Ascending aorta (tissue), 2 donors: ENCODE measurements around the gene AXDND1. TPM values are rescaled to one million over a fixed set of nuclear protein-coding genes. Genes with fewer than 3 reads are reported as not detected.

Source experiments
- DNase-seq, 2 donors: peaks; one replicate each; pipeline ENCODE4 v3.0.0-alpha.2; 2019; ENCODE audit warnings: low spot score in 2 of 2
- H3K27ac ChIP-seq, 2 donors: fragments of 200-600 bp; sonication (generic); one replicate each; pipeline ENCODE4 v1.5.1; 2016 to 2017; ENCODE audit warnings: mild to moderate bottlenecking in 1 of 2
- H3K27me3 ChIP-seq: fragments of 200-600 bp; sonication (generic); one replicate; pipeline ENCODE4 v1.5.1; 2017
- H3K36me3 ChIP-seq, 2 donors: fragments of 200-600 bp; sonication (generic); one replicate each; pipeline ENCODE4 v1.5.1; 2016
- H3K4me1 ChIP-seq, 2 donors: fragments of 200-600 bp; sonication (generic); one replicate each; pipeline ENCODE4 v1.5.1; 2016 to 2017; ENCODE audit warnings: mild to moderate bottlenecking in 1 of 2
- H3K4me3 ChIP-seq, 2 donors: fragments of 200-600 bp; sonication (generic); one replicate each; pipeline ENCODE4 v1.5.1; 2016 to 2017; ENCODE audit warnings: mild to moderate bottlenecking in 1 of 2
- H3K9me3 ChIP-seq, 2 donors: fragments of 200-600 bp; sonication (generic); one replicate each; pipeline ENCODE4 v1.5.1; 2016
- intact Hi-C: fragments of 100-400 bp; cut with DNase I; formaldehyde crosslinking; loops from one replicate; pipeline ENCODE4 v1.15.1; 2023
- total RNA-seq: library from RNA; depleted of rRNA; stranded (reverse); fragments of >200 nt; gene quantifications from one replicate; pipeline ENCODE4 v1.1.0, GENCODE V29; 2016
- TF ChIP-seq, protein P1 (sequence below), 3 experiments: fragments of 200-600 bp in 2 of 3; fragments of 450-650 bp in 1 of 3; sonication (generic) in 2 of 3; IDR thresholded peaks; one replicate each; pipeline ENCODE4 v1.5.1; 2016 to 2019; ENCODE audit warnings: antibody characterized with exemption in 3 of 3, mild to moderate bottlenecking in 1 of 3, moderate library complexity in 1 of 3

The AXDND1 gene
- total RNA-seq, 1 donor from 2014 or later: not detected

DNA sequence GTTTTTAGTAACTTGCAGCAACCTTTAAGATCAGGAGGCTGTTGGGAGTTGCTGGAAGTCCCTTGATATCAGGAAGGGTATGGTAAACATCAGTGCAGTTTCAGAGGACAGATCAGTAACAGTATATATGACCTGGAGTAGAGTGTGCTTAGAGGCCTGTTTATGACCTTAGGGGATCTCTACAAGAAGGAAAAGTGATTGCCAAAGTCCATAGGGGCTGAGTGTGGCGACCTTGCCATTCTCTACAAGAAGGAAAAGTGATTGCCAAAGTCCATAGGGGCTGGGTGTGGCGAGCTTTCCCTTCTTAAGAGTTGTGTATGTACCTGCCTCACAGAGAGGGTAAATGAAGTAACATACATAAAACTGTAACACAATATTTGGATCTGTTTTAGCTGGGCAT is 28.5 kb upstream of the AXDND1 start:
- H3K27me3 ChIP-seq: no peaks in the 10 kb centered on the region
- TF ChIP-seq, protein P1, sequence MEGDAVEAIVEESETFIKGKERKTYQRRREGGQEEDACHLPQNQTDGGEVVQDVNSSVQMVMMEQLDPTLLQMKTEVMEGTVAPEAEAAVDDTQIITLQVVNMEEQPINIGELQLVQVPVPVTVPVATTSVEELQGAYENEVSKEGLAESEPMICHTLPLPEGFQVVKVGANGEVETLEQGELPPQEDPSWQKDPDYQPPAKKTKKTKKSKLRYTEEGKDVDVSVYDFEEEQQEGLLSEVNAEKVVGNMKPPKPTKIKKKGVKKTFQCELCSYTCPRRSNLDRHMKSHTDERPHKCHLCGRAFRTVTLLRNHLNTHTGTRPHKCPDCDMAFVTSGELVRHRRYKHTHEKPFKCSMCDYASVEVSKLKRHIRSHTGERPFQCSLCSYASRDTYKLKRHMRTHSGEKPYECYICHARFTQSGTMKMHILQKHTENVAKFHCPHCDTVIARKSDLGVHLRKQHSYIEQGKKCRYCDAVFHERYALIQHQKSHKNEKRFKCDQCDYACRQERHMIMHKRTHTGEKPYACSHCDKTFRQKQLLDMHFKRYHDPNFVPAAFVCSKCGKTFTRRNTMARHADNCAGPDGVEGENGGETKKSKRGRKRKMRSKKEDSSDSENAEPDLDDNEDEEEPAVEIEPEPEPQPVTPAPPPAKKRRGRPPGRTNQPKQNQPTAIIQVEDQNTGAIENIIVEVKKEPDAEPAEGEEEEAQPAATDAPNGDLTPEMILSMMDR (IDR thresholded peaks at IDR 0.05): no peak
- no peaks in the 10 kb centered on the region for H3K4me1 ChIP-seq
- H3K9me3 ChIP-seq: no peaks in the 10 kb centered on the region
- peaks cover 12% of the 10 kb centered on the region in 2 donors for H3K36me3 ChIP-seq
- H3K27ac ChIP-seq: no peak overlapping the region
- DNase-seq: no peak
- H3K4me3 ChIP-seq: no peak overlapping the region
- intact Hi-C loops: no loop called here

DNA sequence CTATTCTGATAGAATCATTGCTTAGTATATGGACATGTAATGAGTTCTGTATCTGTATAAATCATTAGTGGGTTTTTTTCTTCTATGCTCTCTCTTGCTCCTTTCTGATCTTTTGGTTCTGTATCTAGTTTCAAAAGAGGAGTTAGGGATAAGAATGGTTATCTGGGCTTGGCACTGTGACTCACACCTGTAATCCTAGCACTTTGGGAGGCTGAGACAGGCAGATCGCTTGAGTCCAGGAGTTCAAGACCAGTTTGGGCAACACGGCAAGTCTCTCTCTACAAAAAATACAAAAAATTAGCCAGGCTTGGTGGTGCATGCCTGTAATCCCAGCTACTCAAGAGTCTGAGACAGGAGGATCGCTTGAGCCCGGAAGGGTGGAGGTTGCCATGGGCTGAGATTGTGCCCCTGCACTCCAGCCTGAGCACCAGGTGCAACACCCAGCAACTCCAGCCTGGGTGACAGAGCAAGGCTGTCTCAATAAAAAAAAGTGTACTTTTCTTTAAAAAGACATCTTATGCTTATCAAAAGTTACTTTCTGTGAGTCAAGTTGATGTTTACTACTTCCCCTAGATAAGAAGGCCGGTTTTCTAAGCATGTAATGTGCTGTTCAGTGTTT is 27.7 kb upstream of the AXDND1 start:
- Histone ChIP-seq H3K27ac (no peak overlapping the region), H3K9me3 (no peaks in the 10 kb centered on the region), H3K4me1 (no peaks in the 10 kb centered on the region), H3K27me3 (no peaks in the 10 kb centered on the region), H3K36me3 (peaks cover 12 to 16% of the 10 kb centered on the region in 2 donors), H3K4me3 (no peak overlapping the region)
- intact Hi-C loops: no loop called here
- TF ChIP-seq, protein P1 (IDR thresholded peaks at IDR 0.05): no peak
- no peak for DNase-seq

DNA sequence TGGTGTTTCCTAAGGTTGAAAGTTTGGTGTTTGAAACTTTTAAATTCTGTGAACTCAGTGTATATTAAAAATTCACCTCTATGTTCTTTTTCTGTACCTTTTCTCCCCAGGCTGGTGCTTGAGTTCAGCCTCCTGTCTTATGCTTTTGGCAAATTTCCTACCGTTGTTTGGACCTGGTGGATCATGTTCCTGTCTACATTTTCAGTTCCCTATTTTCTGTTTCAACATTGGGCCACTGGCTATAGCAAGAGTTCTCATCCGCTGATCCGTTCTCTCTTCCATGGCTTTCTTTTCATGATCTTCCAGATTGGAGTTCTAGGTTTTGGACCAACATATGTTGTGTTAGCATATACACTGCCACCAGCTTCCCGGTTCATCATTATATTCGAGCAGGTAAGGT is 24.9 kb upstream of the AXDND1 start:
- H3K4me3 ChIP-seq: no peak overlapping the region
- intact Hi-C loops: no loop called here
- H3K36me3 ChIP-seq: peaks cover 29 to 31% of the 10 kb centered on the region in 2 donors
- H3K27ac ChIP-seq: no peak overlapping the region
- H3K9me3 ChIP-seq: no peaks in the 10 kb centered on the region
- no peaks in the 10 kb centered on the region for H3K27me3 ChIP-seq
- TF ChIP-seq, protein P1 (IDR thresholded peaks at IDR 0.05): no peak
- no peak for DNase-seq
- no peaks in the 10 kb centered on the region for H3K4me1 ChIP-seq

DNA sequence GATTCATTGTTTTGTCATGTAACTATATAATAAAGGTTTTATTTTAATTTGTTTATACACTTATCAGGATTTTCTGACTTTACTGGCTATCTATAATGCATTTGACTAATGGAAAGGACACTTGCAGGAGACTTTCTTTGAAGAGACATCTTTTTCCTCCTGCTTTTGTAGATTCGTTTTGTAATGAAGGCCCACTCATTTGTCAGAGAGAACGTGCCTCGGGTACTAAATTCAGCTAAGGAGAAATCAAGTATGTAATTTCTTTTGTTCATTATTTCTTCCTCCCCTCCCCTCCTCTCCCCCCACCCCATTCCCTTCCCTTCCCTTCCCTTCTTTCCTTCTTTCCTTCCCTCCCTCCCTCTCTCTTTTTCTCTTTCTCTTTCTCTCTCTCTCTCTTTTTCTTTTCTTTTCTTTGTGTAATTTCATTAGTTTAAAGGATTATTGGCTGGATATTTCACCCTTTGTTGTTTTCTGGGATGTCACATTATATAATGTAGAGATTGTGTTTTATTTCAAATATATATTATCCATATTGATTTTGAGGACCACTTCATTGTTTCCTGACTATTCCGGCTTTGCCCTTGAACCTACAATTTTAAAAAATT is 23.7 kb upstream of the AXDND1 start:
- TF ChIP-seq, protein P1 (IDR thresholded peaks at IDR 0.05): no peak
- H3K36me3 ChIP-seq: peaks cover 32 to 33% of the 10 kb centered on the region in 2 donors
- no peaks in the 10 kb centered on the region for H3K4me1 ChIP-seq
- no peak overlapping the region for H3K4me3 ChIP-seq
- no peak overlapping the region for H3K27ac ChIP-seq
- intact Hi-C loops: no loop called here
- H3K27me3 ChIP-seq: no peaks in the 10 kb centered on the region
- DNase-seq: no peak
- H3K9me3 ChIP-seq: no peaks in the 10 kb centered on the region

DNA sequence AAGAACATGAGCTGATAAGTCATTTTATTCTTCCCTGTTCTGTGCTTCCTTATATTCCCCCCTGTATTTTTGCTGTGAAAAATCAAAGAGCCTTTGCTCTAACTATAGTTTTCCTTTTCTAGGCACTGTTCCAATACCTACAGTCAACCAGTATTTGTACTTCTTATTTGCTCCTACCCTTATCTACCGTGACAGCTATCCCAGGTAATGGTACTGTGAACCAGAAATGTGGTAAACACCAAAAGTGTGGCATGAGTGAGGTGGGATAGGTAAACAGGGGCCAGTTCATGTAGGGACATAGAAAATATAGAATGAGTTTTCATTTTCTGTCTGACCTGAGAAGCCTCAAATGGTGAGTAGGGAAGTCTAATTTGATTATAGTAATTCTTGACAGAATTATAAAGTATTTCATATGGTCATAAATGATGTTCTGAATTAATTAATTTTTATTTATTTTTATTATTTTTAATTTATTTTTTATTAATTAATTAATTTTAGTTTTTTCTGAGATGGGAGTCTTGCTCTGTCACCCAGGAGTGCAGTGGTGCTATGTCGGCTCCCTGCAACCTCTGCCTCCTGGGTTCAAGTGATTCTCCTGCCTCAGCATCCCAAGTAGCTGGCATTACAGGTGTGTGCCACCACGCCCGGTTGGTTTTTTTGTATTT is 22.9 kb upstream of the AXDND1 start:
- no peak overlapping the region for H3K4me3 ChIP-seq
- no peak for DNase-seq
- peaks cover 32 to 37% of the 10 kb centered on the region in 2 donors for H3K36me3 ChIP-seq
- no peaks in the 10 kb centered on the region for H3K4me1 ChIP-seq
- TF ChIP-seq, protein P1 (IDR thresholded peaks at IDR 0.05): no peak
- intact Hi-C loops: no loop called here
- no peaks in the 10 kb centered on the region for H3K27me3 ChIP-seq
- no peak overlapping the region for H3K27ac ChIP-seq
- no peaks in the 10 kb centered on the region for H3K9me3 ChIP-seq
